NCI-H187 (cell line): ENCODE results near the gene GDPD3.
"Not testable (repeated sequence)": the region's sequence is repeated elsewhere in the genome, so short reads cannot be mapped to it uniquely, and the experiment has no call there.

Experiments
- DNase-seq, 2 experiments: peaks; one replicate each; lab custom pipeline; 2025; lab: John Stamatoyannopoulos, UW

Gene GDPD3, protein sequence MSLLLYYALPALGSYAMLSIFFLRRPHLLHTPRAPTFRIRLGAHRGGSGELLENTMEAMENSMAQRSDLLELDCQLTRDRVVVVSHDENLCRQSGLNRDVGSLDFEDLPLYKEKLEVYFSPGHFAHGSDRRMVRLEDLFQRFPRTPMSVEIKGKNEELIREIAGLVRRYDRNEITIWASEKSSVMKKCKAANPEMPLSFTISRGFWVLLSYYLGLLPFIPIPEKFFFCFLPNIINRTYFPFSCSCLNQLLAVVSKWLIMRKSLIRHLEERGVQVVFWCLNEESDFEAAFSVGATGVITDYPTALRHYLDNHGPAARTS

DNA sequence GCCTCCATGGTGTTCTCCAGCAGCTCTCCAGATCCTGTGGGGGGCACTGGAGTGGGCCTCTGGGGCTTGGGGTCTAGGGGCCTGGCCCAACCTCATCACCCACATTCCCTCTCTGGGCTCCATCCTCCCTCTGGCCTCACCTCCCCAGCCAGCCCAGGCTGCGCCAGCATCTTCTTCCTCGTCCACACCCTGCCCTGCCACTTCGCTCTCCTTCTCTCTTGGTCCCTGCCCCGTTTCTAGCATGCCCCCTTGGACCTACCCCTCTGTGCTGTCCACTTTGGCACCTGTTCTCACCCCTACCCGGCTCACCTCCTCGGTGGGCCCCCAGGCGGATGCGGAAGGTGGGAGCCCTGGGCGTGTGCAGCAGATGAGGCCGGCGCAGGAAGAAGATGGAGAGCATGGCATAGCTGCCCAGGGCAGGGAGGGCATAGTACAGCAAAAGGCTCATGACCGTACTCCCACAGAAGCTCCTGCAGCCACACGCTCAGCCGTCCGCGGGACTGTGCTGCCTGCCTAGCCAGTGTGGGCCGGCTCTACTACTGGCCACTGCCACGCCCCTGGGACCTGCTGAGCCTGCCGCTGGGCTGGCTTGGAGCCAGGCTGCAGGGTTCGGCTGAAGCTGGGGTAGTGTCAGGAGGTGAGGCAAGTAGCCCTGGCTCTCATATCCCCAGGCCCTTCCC is at the start of gene GDPD3:
GDPD3 (minus strand) TSS at position 507 of the 680 bp plus-strand sequence; CDS start at position 448, 59 bp downstream.
- no peak for DNase-seq

GRCh38 chr16:30157214-30157613 is 43.9 kb upstream of the GDPD3 start:
- no peak for DNase-seq

DNA sequence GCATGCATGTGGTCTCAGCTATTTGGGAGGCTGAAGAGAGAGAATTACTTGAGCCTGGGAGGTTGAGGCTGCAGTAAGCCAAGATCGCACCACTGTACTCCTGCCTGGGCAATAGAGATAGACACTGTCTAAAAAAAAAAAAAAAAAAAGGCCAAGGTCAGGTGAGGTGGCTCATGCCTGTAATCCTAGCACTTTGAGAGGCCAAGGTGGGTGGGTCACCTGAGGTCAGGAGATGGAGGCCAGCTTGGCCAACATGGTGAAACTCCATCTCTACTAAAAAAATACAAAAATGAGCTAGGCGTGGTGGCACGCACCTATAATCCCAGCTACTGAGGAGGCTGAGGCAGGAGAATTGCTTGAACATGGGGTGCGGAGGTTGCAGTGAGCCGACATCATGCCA is 41.9 kb upstream of the GDPD3 start:
- no peak for DNase-seq

DNA sequence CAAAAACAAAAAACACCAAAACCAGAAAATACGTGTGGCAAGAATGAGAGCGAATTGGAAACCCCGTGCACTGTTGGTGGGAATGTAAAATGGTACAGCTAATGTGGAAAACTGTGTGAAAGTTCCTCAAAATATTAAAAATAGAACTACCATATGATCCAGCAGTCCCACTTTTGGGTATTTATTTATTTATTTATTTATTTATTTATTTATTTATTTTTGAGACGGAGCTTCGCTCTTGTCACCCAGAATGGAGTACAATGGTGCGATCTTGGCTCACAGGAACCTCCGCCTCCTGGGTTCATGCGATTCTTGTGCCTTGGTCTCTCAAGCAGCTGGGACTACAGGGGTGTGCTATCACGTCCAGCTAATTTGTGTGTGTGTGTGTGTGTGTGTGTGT is 39.2 kb upstream of the GDPD3 start:
- DNase-seq, result no peak

DNA sequence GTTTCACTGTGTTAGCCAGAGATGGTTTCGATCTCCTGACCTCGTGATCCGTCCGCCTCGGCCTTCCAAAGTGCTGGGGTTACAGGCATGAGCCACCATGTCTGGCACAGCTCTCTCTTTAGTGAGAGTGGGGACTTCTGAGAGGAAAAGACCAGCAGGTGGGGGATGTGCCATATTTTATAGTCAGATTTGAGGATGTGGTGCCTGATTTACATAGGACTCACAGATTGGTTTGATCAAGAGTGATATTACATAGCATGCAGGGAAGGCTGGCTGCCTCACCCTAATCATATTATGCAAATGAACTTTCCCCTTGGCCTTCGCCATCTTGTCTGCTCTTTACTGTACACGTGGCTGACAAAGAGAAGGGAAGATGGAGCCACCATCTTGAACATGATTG is 37.8 kb upstream of the GDPD3 start:
- DNase-seq, result no peak

DNA sequence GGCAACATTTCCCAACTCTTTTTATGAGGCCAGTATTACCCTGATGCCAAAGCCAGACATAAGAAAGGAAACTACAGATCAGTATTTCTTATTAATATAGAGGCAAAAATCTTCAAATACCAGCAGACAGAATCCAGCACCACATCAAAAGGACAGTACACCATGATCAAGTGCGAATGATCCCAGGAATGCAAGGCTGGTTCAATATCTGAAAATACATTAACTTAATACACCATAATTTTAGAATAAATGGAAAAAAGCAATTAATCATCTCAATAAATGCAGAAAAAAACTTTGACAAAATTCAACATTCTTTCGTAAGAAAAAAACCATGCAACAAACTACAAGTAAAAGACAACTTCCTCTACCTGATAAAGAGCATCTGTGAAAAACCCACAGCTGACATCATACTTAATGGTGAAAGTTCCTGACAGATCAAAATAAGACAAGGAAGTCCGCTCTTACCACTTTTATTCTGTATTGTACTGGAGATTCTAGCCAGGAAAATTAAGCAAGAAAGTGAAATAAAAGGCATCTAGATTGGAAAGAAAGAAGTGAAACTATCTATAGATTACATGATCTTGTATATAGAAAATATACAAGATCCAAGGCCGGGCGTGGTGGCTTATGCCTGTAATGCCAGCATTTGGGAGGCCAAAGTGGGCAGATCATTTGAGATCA is 36.1 kb upstream of the GDPD3 start:
- DNase-seq, result no peak

DNA sequence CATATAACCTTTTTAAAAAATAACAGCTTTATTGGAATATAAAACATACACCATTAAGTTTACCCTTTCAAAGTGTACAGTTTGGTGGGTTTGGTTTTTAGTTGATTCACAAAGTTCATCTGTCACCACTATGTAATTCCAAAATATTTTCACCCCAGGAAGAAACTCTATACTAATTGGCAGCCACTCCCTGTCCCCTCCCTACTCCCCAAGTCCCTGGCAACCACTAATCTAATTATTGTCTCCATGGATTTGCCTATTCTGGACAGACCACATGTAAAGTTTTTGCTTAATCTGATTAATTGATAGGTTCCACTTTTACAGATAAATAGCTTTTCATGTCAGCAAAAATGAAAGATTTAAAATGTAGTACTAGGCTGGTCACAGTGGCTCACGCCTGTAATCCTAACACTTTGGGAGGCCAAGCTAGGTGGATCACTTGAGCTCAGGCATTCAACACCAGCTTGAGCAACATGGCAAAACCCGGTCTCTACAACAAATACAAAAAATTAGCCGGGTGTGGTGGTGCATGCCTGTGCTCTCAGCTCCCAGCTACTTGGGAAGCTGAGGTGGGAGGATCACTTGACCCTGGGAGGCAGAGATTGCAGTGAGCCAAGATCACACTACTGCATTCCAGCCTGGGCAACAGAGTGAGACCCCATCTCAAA is 34.6 kb upstream of the GDPD3 start:
- DNase-seq, result no peak

GRCh38 chr16:30145657-30146056 is 32.3 kb upstream of the GDPD3 start:
- no peak for DNase-seq

- no peak for DNase-seq
Observed at GRCh38 chr16:30144917-30145316, 31.6 kb upstream of the GDPD3 start.

DNA sequence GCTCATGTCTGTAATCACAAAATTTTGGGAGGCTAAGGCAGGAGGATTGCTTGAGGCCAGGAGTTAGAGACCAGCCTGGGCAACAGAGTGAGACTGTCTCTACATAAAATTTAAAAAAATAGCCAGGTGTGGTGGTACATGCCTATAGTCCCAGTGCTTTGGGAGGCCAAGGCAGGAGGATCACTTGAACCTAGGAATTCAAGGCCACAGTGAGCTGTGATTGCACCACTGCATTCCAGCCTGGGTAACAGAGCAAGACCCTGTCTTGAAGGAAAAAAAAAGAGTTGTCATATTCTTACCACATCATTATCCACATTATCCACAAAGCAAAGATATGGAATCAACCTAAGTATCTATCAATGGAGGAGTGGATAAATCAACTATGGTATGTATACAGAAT is 30.7 kb upstream of the GDPD3 start:
- DNase-seq, result no peak

- DNase-seq, result no peak
Observed at GRCh38 chr16:30143347-30143702, 30.0 kb upstream of the GDPD3 start.

- no peak for DNase-seq
Observed at GRCh38 chr16:30142672-30143346, 29.5 kb upstream of the GDPD3 start.

DNA sequence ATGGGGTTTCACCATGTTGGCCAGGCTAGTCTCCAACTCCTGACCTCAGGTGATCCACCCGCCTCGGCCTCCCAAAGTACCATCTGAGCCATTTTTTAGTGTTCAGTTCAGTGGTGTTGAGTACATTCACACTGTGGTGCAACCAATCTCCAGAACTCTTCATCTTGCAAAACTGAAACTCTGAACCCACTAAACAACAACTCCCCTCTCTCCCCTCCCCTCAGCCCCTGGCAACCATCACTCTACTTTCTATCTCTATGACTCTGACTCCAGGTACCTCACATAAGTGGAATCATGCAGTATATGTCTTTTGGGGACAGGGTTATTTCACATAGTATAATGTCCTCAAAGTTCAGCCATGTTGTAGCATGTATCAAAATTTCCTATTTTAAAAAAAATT is 28.4 kb upstream of the GDPD3 start:
- DNase-seq, result no peak

GRCh38 chr16:30139583-30140481 is 26.5 kb upstream of the GDPD3 start:
- DNase-seq, result no peak

DNA sequence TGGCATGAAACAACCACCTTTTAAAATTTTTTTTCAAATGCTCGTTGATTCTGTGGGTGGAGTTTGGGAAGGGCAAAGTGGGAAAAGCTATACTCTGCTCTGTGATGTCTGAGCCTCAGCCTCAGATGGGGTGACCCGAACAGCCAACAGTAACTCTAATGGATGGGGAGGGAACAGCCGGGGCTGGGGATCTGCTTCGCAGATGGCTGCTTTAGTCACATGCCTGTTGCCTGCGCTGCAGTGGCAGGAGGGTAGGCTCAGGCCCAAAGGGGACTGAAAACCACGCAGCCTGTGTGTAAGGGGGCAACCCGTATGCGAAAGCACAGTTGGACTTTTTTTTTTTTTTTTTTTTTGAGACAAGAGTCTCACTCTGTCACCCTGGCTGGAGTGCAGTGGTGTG is 24.6 kb upstream of the GDPD3 start:
- DNase-seq, result no peak

- DNase-seq, result no peak
Observed at GRCh38 chr16:30136971-30137605, 23.8 kb upstream of the GDPD3 start.

DNA sequence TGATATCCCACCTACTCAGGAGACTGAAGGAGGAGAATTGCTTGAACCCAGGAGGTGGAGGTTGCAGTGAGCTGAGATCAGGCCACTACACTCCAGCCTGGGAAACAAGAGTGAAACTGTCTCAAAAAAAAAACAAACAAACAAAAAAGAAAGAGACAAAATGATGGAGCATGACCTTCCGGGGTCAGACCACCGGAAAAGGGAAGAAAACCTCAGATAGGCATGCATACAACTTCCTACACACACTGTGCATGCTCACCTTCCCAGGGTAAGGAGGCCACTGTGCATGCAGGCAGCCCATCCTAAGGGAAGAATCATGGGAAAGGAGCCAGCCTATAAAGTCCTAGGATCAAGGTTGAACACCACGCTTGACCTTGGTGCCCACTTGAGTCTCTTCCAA is 19.3 kb upstream of the GDPD3 start:
- DNase-seq, result no peak

DNA sequence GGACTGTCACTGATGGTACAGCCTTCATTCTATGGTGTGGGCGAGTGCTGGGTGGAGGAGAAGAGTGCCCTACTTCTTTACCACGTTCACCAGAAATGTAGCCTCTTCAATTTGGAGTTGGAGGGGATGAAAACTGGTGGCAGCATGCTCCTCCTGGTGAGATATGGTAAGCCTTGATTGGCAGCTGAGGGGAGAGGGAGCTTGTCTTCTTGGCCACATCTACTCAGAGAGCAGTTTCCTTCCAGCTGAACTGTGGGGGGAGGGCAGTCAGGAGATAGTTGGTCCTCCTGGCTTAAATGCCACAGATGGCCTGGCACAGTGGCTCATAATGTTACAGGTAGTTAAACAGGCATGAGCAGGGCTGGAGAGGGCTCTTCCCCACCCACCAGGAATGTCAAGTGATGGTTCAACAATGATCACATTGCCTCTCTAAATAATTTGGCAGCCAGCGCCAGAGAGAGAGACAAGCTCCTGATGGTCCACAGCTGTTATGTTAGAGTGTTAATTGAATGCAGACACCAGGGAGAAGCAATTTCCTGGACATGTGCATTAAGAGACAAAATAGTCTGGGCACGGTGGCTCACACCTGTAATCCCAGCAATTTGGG is 18.6 kb upstream of the GDPD3 start:
- DNase-seq, result peak; percentile 17 to 65

GRCh38 chr16:30127993-30128392 is 14.7 kb upstream of the GDPD3 start:
- no peak for DNase-seq

DNA sequence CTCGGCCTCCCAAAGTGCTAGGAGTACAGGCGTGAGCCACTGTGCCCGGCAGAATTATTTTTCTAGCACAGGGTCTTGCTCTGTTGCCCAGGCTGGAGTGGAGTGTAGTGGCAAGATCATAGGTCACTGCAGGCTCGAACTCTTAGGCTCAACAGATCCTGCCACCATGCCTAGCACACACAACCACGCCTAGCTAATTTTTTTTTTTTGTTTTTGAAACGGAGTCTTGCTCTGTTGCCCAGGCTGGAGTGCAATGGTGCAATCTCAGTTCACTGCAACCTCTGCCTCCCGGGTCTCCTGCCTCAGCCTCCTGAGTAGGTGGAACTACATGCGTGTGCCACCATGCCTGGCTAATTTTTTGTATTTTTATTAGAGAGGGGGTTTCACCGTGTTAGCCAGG is 12.4 kb upstream of the GDPD3 start:
- not testable (repeated sequence) for DNase-seq
